ENCODE measurements around the gene KCNQ1.

- TF ChIP-seq CTCF (IDR thresholded peaks at IDR 0.05; ENCODE audit: insufficient read depth, low read length, poor library complexity, severe bottlenecking) (no peak), EZH2phosphoT487 (conservative IDR thresholded peaks at IDR 0.05; ENCODE audit: low read length) (no peak)
Observed at GRCh38 chr11:2472428-2473186, 27.8 kb downstream of the KCNQ1 start.
